Loucy (cell line): ENCODE data around the gene ARHGAP10.

Experiments used
- H2AFZ ChIP-seq: fragments of 200-600 bp; sonication (generic); 2 replicates; pipeline ENCODE4 v1.6.0; 2016; ENCODE audit warnings: antibody characterized with exemption, mild to moderate bottlenecking, low read length, moderate library complexity
- H3F3A ChIP-seq: fragments of 200-600 bp; 2 replicates; pipeline ENCODE4 v1.6.0; 2016; ENCODE audit warnings: antibody characterized with exemption, low read depth, mild to moderate bottlenecking
- H3K27me3 ChIP-seq: fragments of 200-600 bp; sonication (generic); 2 replicates; pipeline ENCODE4 v1.6.1; 2014; ENCODE audit warnings: low read length, mild to moderate bottlenecking; ENCODE audit not compliant: insufficient read depth, poor library complexity, severe bottlenecking
- H3K36me3 ChIP-seq: fragments of 200-600 bp; sonication (generic); 2 replicates; pipeline ENCODE4 v1.6.1; 2016; ENCODE audit warnings: low read length; ENCODE audit not compliant: insufficient read depth
- H3K4me1 ChIP-seq: fragments of 200-600 bp; sonication (generic); 2 replicates; pipeline ENCODE4 v1.5.1; 2014; ENCODE audit warnings: low read length, mild to moderate bottlenecking; ENCODE audit not compliant: insufficient read depth, poor library complexity, severe bottlenecking
- H3K4me2 ChIP-seq: fragments of 200-600 bp; sonication (generic); 2 replicates; pipeline ENCODE4 v1.6.0; 2014; ENCODE audit warnings: antibody characterized with exemption, low read length, low read depth, mild to moderate bottlenecking; ENCODE audit not compliant: poor library complexity, severe bottlenecking
- H3K4me3 ChIP-seq: fragments of 200-600 bp; sonication (generic); 2 replicates; pipeline ENCODE4 v1.5.1; 2014; ENCODE audit warnings: low read length, mild to moderate bottlenecking, mixed read lengths; ENCODE audit not compliant: poor library complexity, severe bottlenecking
- H3K79me2 ChIP-seq: fragments of 200-600 bp; sonication (generic); 2 replicates; pipeline ENCODE4 v1.6.1; 2014; ENCODE audit warnings: low read length; ENCODE audit not compliant: insufficient read depth
- H3K9ac ChIP-seq: fragments of 200-600 bp; sonication (generic); 2 replicates; pipeline ENCODE4 v1.6.0; 2014; ENCODE audit warnings: mild to moderate bottlenecking, low read depth, low read length, moderate library complexity; ENCODE audit not compliant: poor library complexity, severe bottlenecking
- H3K9me2 ChIP-seq: fragments of 200-600 bp; sonication (generic); replicated peaks from 2 replicates; pipeline ENCODE4 v1.6.1; 2016; ENCODE audit warnings: low read depth, low read length, mixed read lengths
- H3K9me3 ChIP-seq: fragments of 200-600 bp; sonication (generic); 2 replicates; pipeline ENCODE4 v1.6.1; 2014; ENCODE audit warnings: mild to moderate bottlenecking, antibody characterized with exemption, low read length, low read depth; ENCODE audit not compliant: insufficient read depth
- H4K20me1 ChIP-seq: fragments of 200-600 bp; sonication (generic); 2 replicates; pipeline ENCODE4 v1.6.0; 2014; ENCODE audit warnings: antibody characterized with exemption, low read length, mild to moderate bottlenecking; ENCODE audit not compliant: insufficient read depth, poor library complexity, severe bottlenecking
- CTCF ChIP-seq: fragments of 200-600 bp; sonication (generic); conservative IDR thresholded peaks from 2 replicates; pipeline ENCODE4 v1.5.1; 2014; ENCODE audit warnings: mild to moderate bottlenecking, antibody characterized with exemption, low read length
- EZH2phosphoT487 ChIP-seq: fragments of 200-600 bp; IDR thresholded peaks from 2 replicates; pipeline ENCODE4 v1.6.1; 2018; ENCODE audit warnings: antibody characterized with exemption, mild to moderate bottlenecking, moderate library complexity, borderline replicate concordance

The ARHGAP10 gene

GRCh38 chr4:147860960-147861359 is 129.1 kb downstream of the ARHGAP10 start:
- TF ChIP-seq CTCF (no peak), EZH2phosphoT487 (no peak)
- Histone ChIP-seq H2AFZ (no peak overlapping the region), H3K36me3 (peaks cover 3% of the 10 kb centered on the region; the same call in 1 of the 2 replicates), H3F3A (no peaks in the 10 kb centered on the region), H3K79me2 (no peaks in the 10 kb centered on the region), H3K9ac (no peak overlapping the region), H3K4me2 (no peak overlapping the region), H3K27me3 (no peaks in the 10 kb centered on the region), H3K9me2 (no peaks in the 10 kb centered on the region), H3K4me3 (no peak overlapping the region), H4K20me1 (no peaks in the 10 kb centered on the region), H3K9me3 (no peaks in the 10 kb centered on the region), H3K4me1 (no peaks in the 10 kb centered on the region)

- Histone ChIP-seq H3K9ac (no peak overlapping the region), H3K9me2 (no peaks in the 10 kb centered on the region), H3K4me3 (no peak overlapping the region)
Measured at GRCh38 chr4:147862043-147862692, 130.3 kb downstream of the ARHGAP10 start.

GRCh38 chr4:147863111-147863747 is 131.3 kb downstream of the ARHGAP10 start:
- Histone ChIP-seq H3K4me3 (no peak overlapping the region), H3K4me1 (no peaks in the 10 kb centered on the region), H3K9me2 (no peaks in the 10 kb centered on the region), H3K79me2 (no peaks in the 10 kb centered on the region), H3K9me3 (no peaks in the 10 kb centered on the region), H3F3A (no peaks in the 10 kb centered on the region), H2AFZ (no peak overlapping the region), H4K20me1 (no peaks in the 10 kb centered on the region), H3K27me3 (no peaks in the 10 kb centered on the region), H3K9ac (no peak overlapping the region), H3K36me3 (peaks cover 3% of the 10 kb centered on the region; the same call in 1 of the 2 replicates), H3K4me2 (no peak overlapping the region)
- peak; percentile 52 for TF ChIP-seq CTCF
- TF ChIP-seq EZH2phosphoT487: no peak

More at GRCh38 chr4:147862043-147862692, 130.3 kb downstream of the ARHGAP10 start:
- Histone ChIP-seq H2AFZ (no peak overlapping the region), H4K20me1 (no peaks in the 10 kb centered on the region), H3K4me1 (no peaks in the 10 kb centered on the region), H3F3A (no peaks in the 10 kb centered on the region), H3K27me3 (no peaks in the 10 kb centered on the region), H3K4me2 (no peak overlapping the region), H3K9me3 (no peaks in the 10 kb centered on the region), H3K36me3 (peaks cover 3% of the 10 kb centered on the region; the same call in 1 of the 2 replicates), H3K79me2 (no peaks in the 10 kb centered on the region)
- no peak for TF ChIP-seq CTCF
- TF ChIP-seq EZH2phosphoT487: no peak
